NCI-H748 (cell line): Measurements from ENCODE around the gene KCNIP4.
"Not testable (repeated sequence)": the region's sequence is repeated elsewhere in the genome, so short reads cannot be mapped to it uniquely, and the experiment has no call there.

ENCODE experiments used
- DNase-seq: peaks from one replicate; lab custom pipeline; 2025; ENCODE audit not compliant: unreplicated experiment; lab: John Stamatoyannopoulos, UW

The KCNIP4 gene

DNA sequence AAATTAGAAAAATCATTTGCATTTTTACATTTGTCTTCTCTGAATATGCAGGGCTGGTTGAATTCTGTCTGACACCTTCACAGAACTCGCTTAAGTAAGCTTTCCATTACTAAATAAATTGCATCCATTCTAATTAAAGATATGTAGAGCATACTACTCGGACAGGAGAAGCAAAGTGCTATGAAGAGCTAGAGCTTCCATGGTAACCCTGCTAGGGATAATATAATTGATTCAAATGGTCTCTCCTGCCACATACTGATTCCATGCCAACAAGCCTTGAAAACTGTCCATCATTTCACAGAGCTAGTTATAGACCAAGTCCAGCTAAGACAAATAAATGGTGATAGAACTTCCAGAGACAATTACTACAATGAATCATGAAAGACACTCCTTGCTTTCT, 571.5 kb downstream of the KCNIP4 start:
- DNase-seq, result no peak

DNA sequence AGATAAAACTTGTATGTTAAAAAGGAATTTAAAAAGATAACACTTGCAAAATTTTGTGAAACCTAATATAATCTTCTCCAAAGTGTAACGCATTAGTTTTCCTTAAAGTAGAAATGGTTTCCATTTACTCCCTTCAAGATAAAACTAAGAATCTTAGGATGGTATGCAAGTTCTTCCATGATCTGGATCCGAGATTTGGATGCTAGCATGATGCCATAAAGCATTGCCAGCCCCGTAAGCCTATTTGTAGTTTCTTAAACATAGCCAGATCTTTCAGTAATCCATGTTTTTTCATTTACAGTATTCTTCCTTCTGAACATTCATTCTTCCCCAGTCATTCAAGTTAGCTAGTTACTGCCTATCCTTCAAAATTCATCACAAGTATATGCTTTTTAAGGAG, 572.4 kb downstream of the KCNIP4 start:
- no peak for DNase-seq

DNA sequence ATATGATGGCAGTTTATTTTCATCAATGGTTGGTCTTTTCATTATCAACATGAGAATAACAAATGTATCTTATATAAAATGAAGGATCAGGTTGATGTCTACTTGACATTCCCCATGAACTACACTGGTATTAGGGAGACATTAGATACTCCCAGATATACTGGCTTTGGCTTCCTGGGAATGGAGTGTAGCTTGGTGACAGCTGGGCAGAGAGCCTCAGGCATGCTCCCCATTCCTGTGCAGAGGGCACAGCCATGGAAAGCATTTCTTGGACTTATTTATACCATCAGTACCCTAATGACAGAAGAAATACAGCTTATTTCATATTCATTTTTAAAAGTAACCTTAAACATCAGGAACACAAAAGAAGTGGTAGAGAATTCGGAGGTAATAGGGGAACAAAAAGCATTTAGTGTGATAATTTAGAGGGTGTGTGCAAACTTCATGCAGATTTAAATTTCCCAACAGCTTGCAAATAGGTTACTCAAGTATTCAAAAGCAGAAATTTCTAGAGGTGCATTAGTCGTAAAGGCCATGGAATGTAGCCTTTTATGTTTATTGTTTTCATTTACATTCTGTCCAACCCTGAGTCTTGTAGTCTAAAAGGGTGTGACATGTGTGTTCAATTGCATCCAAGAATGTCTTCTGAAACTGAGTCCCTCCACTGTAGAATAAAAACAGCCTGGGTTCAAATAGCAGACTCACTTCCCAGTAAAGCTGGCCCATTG, 573.8 kb downstream of the KCNIP4 start:
- no peak for DNase-seq

DNA sequence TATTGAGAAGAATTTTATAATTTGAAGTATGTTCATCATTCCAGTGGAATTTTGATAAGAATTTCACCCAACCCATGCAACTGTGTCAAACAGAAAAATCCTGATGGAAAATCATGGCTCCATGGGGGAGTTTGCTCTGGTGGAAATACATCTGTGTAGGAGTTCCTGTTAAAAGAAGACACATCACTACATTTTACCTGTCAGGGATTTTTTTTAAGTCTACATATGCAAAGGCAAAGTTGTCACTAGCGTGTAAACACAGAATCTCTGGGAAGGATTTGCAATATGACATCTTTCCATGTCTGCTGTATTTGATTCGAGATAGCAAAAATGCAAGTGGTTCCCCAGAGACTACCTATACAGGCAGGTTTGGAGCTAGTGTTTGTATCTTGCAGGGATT, 581.0 kb downstream of the KCNIP4 start:
- no peak for DNase-seq

DNA sequence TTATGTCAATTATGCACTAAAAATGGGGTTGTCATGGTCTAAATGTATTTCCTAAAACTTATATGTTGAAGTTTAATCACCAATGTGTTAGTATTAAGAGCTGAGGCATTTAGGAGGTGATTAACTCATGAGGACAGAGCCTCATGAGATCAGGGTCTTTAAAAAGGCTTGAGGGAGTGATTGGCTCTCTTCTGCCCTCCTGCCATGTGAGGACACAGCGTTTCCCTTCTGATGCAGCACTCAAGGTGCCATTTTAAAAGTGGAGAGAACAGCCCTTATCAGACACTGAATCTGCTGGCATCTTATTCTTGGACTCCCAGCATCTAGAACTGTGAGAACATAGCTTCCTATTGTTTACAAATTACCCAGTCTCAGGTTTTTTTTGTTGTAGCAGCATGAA, 581.7 kb downstream of the KCNIP4 start:
- DNase-seq, result no peak

DNA sequence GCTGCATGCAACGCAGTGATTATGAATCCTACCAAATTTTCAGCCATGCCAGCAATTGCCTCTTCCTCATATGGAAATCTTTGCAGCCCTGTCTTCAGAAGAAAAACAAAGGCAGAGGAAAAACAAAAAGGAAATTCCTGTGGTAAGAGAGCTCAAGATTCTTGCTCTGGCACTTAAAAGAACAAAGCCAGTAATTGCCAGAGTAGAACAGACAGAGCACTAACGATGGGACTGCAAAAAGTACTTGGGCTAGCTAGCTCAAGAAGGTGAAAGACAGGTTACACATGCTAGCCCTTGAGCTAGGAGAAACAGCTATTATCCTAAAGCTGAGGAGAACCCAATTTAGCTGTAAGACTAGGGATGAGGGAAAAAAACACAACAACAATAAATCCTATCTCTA, 582.3 kb downstream of the KCNIP4 start:
- no peak for DNase-seq

DNA sequence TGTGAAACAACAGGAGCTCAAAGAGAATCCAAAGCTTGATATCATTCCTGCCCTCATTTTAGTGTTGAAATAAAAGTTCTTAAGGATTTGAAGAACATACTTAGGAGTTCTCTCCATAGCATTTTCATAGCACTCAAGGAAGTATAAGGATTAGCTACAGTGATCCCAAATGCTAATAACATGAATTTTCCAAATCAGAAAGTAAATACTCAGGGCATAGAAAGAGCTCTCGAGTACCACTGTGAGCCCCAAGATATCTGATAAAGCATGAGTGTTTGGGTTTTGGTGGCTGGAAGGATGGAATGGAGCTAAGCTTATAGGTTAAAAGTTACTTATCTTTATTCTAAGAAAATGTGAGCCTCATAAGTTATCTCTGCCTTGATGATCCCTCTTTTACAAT, 584.9 kb downstream of the KCNIP4 start:
- no peak for DNase-seq

DNA sequence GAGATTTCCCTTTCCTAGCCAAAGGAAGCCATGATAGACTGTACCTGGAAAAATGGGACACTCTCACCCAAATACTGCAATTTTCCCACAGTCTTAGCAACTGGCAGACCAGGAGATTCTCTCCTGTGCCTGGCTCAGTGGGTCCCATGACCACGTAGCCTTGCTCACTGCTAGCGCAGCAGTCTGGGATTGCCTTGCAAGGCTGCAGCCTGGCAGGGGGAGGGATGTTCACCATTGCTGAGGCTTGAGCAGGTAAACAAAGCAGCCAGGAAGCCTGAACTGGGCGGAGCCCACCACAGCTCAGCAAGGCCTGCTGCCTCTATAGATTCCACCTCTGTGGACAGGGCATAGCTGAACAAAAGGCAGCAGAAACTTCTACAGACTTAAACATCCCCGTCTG, 596.2 kb downstream of the KCNIP4 start:
- DNase-seq, result not testable (repeated sequence)

DNA sequence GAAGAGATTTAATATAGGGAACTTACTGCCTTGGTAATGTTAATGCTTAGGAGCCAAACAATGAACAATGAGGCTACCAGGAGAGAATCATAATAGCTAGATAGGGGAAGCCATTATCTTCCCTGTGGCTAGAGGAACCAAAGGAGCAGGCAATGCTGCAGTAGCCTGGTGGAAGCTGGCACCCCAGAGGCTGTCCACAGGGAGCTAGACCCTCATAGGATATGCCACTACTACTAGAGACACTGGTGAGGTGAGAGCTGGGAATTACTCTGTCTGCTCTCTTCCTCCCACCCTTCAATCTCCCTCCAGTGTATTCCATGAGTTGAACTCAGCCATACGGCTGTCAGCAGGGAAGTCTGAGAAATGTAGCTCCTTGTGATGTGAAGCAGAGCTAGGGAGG, 601.4 kb downstream of the KCNIP4 start:
- no peak for DNase-seq

DNA sequence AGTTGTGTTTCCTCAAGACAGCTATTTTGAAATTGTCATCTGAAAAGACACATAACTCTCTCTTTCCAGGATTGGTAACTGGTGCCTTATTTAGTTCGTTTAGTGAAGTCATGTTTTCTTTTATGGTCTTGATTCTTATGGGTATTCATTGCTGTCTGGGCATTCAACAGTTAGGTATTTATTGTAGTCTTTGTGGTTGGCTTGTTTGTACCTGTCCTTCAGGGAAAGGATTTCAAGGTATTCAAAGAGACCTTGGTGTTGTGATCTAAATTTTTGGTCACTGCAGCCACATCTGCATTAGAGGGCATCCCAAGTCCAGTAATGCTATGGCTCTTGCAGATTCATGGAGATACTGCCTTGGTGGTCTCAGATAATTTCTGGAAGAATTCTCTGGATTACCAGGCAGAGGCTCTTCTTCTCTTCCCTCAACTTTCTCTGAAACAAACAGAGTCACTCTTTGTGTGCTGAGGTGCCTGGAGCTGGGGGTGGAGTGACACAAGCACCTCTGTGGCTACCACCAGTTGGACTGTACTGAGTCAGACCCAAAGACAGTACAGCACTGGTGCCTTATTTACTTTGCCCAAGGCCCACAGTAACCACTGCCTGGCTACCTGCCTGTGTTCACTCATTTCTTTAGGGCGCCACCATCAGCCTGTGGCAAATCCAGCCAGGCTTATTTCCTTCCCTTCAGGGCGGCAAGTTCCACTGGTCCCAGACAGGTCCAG, 620.4 kb downstream of the KCNIP4 start:
- no peak for DNase-seq

DNA sequence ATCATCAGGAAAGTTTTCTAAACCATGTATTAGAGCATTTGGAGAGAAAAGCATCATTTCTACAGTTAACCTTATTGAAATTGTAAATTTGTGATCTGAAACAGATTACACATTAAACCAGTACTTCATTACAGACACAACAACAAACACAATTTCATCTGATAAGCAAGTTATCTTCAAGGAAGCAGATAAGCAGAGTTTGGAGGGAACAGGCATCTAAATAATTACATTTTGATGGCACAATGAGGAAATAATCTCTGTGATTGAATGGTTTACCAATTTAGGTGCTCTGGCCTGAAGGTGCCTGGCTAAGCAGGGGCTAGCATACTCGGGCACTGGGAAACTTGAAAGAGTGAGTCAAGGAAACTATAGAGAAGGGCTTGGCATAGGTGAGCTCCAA, 628.5 kb downstream of the KCNIP4 start:
- DNase-seq, result no peak

DNA sequence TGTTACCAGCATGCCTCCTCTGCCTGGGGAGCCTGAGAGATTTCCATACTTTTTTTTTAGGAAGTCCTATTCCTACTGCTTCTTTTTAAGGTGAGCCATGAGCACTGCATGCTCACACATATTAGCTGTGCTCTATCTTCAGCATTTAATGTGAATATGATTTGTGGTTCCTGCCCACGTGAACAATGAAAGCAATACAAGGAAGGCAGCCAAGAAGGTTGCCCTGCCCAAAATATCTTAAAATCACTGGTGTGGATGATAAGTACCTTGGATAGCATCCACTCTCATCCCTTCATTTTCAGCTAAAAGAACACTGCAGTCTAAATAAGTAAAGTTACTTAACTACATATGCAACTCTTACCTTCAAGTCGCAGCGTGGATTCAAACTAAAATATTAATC, 640.9 kb downstream of the KCNIP4 start:
- DNase-seq, result no peak

DNA sequence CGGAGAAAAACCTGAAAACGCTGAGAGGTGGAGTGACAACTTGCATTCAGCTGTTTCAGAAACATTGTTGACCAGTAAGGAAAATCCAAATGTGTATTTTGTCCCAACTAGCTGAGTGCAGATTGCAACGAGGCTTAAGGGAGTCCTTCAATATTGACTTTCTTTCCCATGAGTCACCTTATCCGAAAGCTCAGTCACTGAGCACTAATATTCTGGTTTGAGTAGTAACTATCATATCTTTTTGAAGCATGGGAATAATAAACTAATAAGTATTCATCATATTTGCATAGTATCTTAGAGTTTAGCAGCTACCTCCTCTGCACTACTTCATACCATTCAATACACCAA, 644.1 kb downstream of the KCNIP4 start:
- no peak for DNase-seq

DNA sequence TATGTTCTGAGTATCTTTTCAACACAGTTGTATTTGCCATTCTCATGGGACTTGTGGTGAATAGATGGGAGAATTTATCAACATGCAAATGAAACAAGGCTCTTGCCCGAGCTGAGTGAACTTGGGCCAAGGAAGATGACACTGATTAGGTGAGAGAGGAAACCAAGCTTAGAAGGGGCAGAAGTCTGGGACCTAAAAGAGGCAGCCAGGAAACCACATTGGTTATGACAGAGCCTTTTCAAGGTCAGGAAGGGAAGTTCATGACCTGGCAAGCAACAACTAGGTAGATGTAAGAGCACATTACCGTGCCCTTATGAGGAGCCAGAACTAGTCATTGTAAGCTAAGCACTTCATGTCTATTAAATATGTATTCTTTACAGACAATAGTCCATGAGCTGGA, 658.0 kb downstream of the KCNIP4 start:
- DNase-seq, result no peak

DNA sequence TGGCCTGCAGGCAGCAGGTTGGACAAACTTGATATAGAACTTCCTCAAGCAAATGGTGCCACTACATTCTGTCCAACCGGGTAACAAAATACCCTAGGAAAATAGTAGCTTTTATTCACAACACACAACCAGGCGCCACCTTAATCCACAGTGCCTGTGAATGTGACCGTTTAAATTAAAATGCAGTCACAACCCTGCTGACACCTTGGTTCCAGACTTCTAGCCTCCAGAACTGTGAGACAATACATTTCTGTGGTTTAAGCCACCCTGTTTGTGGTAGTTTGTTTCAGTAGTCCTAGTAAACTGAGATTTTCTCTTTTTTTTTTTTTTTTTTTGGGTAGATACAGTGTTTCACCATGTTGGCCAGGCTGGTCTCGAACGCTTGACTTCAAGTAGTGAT, 672.5 kb downstream of the KCNIP4 start:
- DNase-seq, result no peak

DNA sequence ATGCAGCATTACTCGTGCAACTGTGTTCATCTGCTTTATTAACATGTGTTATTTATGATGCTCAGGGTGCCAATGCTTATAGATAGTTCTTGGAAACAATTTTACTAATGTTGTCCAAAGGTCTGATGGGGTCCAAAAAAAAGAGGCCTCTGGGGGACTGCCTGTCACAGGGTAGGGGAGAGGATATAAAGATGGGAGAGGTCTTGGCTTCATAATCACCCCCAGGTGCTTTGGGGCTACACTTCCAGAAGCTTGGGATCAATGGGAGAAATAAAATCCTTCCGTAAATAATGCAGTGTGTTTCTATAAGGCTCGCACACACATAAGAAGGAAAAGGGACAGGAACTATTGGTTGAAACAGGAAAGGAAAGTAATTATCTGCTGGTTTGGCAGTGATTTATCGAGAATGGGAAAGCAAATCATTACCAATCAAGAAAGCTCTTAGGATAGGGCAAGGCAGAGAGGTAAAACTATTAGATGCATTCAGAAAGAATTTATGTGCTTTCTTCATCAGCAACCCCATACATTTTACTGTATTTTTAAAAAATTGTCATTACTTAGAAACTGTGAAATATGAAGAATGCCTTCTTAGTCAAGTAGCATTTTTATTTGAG, 677.0 kb downstream of the KCNIP4 start:
- DNase-seq, result no peak

DNA sequence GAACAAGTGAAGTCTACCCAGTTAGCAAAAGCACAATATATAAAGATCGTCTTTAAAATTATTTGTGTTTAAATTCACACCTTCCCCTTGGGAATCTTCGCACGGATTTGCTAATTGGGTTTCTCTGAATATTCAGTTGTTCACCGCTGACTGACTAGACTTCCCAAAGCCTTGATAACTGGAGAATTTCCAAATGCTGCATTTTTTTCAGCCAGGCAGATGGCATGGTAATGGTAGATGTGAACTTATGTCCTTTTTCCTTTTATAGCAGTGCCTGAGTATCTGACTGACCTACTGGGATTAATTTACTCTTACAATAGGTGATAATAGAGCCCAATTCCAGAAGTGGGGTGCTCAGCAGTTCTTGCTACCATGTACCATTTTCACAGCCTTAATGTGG, 700.2 kb downstream of the KCNIP4 start:
- no peak for DNase-seq

DNA sequence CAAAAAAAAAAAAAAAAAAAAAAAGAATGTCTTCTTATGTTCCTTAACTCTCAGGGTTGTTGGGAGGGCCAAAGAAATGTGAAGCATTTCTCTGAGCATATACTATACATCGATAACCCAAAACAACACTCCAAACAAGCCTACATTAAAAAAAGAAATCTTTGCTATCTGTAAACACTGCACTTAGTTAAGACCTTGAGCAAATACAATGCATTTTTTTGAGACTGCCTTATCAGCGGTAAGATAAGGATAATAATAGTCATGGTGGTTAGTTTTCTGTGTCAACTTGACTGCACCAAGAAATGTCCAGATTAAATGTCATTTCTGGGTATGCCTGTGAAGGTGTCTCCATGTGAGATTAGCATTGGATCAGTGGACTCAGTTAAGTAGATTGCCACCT, 706.4 kb downstream of the KCNIP4 start:
- no peak for DNase-seq

DNA sequence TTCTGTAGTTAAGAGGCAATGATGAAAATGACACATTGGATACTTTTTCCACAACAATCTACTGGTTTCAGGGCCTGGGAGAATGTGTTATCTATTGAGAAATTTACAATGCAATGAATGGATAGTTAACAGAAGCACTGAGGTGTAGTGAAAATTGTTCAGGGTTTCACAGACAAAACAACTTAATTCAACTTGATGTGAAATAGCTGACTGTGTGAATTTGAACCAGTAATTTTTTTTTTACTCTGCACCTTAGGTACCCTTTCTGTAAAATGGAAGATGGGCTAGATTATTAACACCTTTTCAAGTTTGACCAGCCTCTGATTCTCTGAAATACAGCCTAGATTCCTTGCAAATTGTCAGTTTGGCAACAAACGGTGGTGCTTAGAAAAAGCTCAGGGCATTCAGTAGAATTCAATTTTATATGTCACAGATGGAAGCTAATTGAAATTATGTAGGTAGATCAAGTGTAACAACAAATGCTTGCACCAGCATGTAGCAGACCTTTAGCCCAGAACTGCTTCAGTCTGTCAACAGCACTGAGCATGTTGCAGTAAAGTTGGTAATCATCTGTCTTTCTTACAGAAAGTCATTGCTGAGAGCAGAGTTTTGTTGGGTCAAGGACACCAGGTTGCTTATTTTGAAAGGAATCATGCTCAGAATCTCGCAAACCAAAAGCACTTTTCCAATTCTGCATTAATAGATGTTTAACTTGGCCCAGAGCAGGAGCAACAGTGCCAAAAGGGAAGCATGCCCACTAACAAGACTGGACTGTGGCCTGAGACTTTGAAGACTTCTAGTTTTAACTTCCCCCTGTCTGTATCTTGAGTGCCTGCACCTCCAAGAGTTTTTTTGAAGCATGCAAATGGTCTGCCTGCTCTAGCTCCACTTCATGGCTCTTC, 721.7 kb downstream of the KCNIP4 start:
- DNase-seq, result no peak

DNA sequence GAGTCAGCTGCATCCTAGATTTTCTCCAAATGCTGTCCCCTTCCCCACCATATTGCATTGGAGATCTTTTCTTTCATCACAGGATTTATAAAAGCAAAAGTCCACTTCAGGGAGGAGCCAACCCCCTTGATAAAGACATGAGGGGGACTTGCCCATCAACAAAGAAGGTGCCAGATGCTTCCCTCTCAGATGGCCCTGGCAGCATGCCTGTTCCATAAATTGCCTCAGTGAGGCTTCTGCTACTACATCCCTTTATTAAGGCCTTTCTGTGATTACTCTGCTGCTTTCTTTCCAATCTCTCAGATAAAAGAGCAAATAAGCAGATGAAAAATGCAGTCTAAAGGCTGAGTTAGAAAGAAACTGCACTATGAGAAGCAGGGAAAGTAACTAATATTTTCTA, 736.7 kb downstream of the KCNIP4 start:
- no peak for DNase-seq

DNA sequence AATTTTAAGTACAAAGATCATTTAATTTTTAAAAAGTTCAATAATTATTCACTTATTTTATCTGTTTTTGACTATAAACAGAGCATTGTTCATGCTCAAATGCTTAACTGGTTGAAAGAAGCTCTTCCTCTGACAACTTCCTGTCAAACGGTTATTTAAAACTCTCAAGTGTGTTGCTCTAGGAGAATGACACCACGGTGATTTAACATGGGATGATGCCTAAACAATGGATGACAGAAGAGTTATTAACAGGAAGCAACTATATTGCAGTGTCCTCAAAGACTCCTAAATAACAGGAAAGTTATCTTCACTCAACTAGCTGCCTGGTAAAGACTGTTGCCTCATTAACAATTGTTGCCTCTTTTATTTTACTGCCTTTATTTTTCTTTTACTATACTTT, 738.7 kb downstream of the KCNIP4 start:
- DNase-seq, result no peak
